HG03108 (cell line): Measurements from ENCODE around the gene RPTOR.
"Not testable (repeated sequence)": the region's sequence is repeated elsewhere in the genome, so short reads cannot be mapped to it uniquely, and the experiment has no call there.

Experiments
- ATAC-seq: cut with Tn5 transposase; IDR thresholded peaks from one replicate; pipeline ENCODE4 v1.9.1; 2021; ENCODE audit warnings: moderate library complexity; ENCODE audit not compliant: unreplicated experiment

The RPTOR gene

DNA sequence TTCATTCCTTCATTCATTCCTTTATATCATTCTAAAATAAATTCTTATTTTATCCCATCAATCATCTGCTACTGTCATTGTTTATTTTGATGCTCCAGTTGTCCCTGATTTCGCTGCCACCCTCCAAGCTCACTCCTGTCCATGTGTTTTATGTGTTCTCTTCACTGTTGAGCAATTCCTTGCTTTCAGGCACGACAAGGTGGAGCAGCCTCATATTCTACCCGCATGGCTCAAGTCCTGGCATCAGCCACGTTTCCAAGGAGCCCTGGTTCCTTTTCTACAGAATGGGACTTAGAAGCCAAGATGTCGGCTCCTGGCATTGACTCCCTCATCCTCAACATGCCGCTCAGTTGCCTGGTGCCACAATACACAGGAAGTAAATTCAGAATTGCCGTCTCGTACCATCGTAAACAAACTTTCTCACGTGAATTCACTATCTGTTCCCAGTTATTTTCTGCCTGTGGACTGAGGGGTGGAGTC lies 139.0 kb downstream of the RPTOR start:
- no peak for ATAC-seq

DNA sequence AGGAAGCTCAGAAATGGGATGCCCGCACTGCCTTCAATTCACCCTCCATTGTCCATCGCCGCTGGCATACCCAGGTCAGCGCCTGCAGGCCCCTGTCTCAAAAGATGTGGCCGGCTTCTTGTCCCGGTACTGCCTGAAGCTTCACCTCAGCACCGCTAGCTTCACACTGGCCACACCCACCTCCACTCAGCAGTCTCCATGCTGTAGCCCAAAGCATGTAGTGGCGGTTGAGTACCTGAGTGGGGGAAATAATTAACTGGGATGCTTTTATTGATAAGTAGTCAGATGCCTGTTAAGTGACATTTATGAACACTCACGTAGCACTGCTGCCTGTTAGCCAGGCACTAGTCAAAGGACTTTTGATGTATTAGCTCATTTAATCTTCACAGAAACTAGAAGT lies 143.2 kb downstream of the RPTOR start:
- no peak for ATAC-seq

DNA sequence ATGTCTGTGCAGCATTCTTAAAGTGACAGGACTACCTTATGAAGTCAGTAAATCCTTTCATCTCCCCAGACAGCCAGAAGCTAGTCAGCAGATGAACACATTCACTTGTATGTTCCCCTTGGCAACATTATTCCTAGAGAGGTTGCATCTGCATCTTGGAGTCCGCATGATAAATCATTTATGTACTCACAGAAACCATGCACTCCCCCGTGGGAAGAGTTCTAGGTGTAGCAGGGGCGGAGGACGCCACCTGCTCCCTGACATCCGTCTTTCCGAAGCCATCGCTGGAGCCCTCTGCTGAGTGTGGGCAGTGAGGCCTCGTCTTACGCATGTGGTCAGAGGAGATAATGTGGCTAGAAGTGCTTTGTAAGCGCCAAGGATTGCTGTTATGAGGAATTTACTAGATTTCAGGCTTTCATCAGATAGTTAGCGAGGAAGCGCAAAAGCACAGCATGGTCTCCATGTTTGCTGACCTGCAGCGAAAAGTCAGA lies 144.5 kb downstream of the RPTOR start:
- ATAC-seq = no peak

DNA sequence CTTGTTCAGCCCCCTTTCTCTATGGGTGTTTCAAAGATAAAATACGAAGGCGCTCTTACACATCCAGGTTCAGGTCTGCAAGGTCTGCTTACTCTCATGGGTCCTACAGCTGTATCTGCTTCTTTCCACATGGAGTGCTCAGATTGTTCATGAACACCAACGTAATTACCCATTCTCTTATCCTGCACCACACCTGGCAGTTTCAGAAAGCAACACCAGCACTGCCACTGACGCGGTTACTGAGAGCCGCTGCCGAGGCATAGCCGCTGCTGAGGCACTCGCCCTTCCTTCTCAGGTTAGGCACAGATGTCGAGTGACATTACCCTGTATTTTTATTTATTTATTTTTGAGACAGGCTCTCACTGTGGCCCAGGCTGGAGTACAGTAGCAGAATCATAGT lies 147.1 kb downstream of the RPTOR start:
- no peak for ATAC-seq

DNA sequence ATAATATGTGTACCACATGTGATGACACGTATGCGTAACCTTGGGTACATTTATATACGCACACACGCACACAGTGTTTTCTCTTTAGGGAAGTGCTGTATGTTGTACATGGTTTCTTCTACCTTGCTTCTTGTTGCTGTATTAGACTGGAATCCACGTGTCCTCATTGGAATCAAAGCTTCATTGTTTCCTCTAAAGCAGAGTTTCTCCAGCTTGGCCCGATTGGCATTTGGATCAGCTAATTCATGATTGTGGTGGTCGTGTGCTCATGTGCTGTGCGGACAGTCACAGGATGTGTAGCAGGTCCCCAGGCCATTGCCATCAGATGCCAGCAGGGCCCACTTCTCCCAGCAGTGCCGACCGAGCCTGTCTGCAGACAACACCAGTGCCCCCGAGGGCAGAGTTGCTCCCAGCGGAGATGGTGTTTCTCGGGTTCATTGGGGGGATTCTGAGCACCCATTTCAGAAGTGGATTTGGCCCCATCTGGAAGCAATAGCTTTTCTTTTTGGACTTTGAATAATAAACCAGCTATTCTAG lies 148.4 kb downstream of the RPTOR start:
- ATAC-seq = no peak

DNA sequence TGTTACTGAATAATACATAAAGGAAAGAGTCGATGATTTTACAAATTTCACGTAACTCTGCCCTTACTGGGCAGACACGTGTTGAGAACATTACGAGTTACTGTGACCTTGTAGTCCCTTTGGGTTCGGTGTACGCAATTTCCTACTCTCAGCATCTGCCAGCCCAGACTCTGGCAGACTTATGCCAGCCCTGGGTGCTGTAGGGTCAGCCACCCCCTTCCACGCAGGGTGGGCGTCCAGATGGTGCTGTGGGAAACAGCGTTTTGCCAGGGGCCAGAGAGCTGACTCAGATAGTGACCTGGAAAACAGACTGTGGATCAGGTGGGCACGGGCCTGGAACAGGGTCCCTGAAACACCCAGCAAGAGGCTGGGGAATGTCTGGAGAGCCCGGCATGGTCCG lies 148.9 kb downstream of the RPTOR start:
- ATAC-seq = no peak

DNA sequence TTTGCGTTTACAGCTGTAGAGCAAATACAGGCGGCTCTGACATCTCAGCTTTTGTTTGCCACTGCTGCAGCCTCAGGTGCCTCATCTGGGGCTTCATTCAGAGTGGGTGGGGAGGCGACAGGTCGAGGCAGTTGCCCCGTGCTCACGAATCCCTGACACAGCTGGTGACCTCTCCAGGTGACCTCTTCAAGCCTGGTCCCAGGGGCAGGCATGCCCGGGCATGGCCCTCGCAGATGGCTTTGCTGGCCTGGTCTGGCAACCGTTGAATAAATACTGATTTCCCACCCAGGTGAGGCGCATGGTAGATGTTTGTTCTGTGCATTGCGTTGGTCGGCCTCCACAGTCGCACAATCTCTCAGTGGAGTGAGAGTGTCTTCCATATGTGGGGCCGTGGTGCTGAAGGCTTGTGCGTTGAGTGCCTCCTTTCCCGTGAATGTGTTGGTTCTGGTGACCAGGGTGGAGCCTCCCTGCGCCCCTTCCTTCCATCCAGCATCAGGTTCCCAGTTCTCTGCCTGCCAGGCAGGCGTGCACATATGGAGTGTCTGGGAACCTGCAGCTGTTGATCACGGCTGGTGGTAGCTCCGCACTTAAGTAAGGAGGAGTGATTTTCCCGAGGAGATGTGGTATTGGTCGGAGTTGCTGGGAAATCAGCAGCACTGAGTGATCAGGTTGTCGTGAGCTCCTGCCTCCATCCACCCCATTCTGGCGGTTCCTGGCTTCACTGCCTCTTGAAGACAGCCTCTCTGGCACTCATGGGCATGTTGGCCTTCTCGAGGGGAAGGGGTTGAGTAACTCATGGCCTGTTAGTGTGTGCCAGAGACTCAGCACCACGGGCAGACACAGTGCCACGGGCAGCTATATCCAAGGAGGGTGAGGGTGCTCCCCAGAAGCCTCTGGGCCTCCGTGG lies 149.7 kb downstream of the RPTOR start:
- no peak for ATAC-seq

DNA sequence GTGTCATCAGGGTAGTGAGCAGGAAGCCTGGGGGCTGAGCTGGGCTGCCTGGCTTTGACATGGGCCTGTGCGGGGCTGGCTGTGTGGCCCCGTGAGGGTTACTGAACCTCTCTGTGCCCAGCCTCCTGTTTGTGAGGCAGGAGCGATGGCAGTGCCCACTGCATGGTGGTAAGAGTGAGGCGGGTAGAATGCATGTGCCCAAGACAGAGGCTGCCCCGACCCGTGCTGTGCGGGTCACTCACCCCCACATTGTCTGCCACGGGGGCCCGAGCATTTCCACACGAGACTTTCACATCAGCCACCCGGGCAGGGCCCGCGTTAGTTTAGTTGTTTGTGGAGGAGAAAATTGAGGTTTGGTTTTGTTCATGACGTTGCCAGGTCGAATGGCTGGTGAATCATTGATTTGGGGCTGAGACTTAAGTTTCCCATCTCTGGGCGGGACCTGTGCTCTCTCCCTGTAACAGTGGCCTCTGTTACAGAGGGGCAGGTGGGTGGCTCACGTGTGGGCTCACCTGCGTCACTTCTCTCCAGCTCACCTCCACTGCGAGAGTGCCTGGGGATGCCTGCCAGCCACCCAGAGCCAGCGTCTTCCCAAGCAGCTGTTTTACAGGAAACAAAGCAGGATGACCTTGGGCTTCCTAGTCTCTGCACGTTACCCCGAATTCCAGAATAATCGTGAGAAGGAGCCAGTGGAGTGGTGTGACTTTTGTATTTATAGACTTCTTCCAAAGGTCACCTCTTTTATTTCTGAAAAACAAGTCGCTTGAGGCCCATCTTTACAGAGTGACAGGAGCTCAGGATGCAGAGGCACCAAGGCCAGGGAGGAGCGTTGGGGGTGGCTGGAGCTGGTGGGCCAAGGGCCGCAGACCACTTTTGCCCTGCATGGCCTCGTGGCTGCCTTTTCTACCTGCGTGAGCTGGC lies 150.6 kb downstream of the RPTOR start:
- ATAC-seq = no peak

DNA sequence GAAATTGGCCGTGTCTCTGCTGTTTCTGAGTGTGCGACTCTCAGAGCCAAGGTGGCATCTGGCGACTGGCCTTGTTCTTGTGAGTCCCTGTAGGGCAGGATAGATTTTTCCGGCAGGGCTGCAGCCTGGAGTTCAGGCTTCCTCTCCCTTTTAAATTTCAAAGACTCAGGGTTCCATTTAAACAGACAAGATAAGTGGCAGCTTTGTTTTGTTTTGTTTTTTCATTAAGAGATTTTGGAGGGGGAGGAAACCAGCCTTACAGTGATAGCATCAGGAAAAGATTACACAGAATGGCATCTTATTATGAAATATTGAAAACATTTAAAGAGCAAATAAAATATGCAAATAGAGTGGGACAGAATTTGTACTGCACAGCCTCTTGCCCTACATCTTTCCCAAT lies 151.3 kb downstream of the RPTOR start:
- no peak for ATAC-seq

DNA sequence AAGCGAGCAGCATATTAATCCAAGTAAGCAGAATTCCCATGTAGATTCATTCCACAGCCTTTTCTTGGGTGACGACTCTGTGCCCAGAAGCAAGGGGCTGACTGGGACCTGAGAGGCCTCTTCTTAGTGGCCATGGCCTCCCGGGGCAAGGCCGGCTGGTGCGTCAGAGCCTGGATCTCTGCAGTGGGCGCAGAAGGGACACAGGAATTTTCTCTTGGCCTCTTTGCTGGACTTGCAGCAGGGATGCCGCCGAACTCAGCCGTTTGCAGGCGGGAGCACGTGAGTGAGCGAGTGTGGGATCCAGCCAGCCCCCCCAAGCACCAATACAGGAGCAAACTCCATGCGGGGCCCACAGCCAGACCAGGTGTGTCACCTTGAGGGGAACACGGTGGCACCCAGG lies 151.8 kb downstream of the RPTOR start:
- ATAC-seq = no peak

DNA sequence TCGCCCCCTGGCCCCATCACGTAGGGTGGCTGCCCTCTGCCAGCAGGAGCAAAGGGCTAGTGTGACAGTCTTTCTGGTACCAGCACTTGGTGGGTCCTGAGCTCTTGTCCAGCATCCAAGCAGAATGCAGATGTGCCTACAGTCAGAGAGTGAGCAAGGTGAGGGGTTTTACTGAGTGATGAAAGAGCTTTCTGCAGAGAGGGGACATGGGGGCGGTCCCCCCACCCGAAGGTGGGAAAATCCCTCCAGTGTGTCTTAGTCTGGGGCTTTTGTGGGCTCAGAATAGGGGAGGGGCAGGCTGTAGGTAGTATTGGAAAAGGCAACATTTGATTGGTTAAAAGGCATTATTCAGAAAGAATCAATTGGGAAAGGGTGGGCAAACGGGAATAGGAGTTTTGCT lies 152.3 kb downstream of the RPTOR start:
- ATAC-seq = no peak

DNA sequence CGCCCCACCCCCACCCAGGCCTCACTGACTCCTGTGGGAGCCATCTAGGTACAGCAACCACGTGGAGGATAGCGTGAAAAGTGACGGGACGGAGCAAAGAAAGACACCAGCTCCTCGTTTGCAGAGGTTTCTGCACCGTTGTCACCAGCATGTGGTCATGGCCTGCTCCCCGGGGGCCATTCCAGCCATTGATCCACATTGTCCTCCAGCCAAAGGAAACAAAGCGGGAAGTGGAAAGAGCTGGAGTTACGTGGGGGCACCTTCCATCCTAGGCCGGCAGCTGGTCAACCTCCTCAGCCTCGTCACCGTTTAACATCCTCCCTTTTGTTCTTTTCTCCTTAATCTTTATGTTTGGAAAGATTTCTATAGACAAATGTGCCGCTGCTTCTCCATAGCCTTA lies 153.7 kb downstream of the RPTOR start:
- ATAC-seq = no peak

DNA sequence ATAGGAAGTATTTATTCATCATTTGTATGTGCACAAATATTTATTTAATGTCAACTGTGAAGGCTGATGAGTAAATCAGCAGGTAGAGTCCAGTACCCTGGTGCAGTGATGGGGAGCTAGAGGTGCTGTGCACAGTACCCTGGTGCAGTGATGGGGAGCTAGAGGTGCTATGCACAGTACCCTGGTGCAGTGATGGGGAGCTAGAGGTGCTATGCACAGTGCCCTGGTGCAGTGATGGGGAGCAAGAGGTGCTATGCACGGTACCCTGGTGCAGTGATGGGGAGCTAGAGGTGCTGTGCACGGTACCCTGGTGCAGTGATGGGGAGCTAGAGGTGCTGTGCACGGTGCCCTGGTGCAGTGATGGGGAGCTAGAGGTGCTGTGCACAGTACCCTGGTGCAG lies 154.6 kb downstream of the RPTOR start:
- ATAC-seq = not testable (repeated sequence)

DNA sequence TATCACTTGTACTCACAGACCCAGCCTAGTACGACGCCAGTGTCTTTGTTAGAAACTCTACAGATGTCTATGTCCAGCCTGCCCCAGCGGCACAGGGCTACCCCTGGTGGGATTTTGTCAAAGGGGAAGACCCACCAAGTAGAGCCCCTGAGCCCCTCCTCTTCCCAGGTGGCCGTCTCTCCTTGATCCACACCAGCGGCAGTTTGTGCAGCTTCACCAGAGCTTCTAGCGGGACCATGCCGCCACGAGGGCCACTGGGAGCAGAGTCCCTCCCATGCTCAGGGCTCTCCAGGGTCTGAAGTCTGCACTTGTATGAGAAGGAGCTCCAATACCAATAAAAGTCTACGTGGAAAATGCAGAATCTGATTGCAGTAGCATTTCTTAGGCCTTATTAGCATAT lies 157.1 kb downstream of the RPTOR start:
- no peak for ATAC-seq

DNA sequence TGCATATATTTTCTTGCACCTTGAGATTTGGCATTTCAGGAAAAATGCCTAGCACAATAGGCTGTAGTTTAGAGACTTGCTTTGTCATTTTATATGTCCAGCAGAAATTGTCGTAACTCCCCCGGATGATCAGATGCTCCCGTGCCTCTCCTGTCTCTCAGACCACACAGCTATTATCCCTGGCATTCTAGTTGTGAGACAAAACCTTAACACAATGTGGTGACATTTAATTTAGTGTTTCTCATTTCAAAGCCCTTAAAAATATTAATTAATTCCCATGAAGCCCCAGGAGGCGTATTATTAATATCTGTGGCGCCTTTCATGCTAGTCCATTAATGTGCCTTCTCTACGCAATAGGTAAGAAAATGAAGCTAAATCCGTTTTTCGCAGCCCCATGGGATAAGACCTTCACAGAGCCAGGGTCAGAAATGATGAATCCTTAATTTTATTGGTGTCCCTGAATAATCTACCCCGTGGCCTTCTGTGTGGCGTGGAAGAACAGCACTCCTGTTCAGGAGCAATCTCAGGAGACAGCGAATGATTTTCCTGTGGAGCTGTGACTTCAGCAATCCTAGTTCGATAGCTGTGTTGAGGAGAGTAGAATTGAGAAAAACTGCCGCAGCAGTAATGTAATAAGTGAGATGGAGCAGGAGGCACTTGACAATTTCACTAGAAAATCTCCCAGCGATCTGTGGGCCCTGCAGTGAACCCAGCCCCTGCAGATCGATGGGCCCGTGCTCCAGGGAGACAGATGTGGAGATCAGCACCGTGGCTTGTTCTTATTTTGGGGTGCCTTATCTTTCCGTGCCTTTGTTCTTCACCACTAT lies 157.9 kb downstream of the RPTOR start:
- no peak for ATAC-seq

DNA sequence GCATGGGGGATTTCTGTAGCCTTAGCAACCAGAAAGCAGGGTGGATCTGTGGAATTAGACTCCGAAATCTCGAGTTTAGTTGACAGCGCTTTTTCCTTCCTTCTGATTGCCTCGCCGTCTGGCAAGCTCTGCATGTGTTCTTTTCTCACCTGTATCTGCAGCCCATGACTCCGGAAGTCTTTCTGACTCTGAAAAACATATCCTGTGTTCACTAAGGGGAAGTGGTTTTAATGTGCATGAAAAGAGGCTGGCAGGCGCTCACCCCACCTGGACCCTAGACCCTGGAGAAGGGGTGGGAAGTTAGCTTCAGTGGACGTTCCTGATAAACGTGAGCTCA lies 158.5 kb downstream of the RPTOR start:
- no peak for ATAC-seq

DNA sequence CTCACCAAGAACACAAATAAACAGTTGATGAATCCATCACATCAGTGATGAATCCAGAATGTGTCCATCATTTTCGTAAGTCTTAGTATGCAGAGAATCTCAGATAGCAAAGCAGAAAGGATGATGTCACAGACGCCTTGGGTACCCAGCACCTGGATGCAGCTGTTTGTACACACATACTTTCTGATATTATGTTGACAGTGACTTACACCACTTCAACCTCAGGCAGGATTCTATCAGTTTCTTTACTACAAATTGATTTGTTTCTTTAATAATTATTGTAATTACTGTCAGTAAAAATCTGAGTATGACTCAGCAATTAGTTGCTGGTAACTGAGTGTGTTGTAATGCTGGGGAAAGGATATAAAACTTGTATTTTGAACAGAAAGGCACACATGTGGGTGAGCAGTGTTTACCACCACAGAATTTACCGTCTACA lies 159.8 kb downstream of the RPTOR start:
- ATAC-seq = no peak

DNA sequence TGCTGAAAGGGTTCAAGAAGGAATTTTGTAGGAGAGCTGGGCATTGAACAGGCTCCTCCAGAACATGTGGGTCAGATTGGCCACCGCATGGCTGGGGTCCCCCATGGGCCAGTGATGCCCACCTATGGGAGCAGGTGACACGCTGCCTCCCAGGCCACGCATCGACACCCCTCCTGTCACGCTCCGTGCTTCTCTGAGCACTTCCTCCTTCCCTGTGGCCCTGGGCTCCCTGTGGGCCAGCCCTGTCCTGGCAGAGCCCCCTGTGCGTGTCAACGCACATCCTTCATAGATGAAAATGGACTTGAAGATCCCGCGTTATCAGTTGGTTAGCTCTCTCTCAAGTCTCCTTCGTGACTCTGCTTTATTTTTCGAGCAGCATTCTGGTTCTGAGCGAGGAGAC lies 160.3 kb downstream of the RPTOR start:
- no peak for ATAC-seq

DNA sequence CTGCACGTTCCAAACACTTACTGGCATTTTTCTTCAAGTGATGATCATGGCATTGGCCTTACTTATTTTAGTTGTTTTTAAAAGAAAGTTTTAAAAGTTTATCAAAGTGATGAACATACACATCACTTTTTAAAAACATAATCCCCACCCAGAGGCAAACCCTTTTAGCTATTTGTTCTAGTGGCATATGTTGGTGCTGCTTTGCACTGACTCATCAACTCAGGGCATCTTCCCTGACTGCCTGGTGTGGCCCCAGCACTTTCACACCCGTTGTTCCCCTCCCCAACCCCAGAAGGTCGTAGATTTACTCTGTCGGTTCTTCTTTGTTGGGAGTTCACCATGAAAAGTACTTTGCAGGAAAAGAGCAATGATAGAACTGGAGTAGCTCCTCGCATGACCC lies 161.3 kb downstream of the RPTOR start:
- ATAC-seq = no peak

DNA sequence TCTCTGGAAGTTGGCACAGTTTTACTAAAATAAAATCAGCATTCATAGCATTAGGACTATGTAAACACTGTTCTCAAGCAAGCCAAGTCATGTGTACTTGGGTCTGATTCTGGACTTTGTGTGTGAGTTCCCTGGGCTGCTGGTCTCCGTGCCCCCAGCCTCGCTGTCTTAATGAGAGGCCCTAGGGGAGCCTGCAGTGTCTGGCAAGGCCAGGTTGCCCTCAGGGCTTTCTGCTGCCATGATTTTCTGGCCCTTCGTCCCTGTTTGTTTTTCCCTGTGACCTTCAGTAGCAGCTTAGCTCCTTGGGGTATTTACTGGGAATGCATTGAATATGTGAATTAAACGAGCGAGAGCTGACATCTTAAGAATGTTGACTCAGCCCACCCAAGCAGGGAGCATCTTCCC lies 161.8 kb downstream of the RPTOR start:
- ATAC-seq = no peak

DNA sequence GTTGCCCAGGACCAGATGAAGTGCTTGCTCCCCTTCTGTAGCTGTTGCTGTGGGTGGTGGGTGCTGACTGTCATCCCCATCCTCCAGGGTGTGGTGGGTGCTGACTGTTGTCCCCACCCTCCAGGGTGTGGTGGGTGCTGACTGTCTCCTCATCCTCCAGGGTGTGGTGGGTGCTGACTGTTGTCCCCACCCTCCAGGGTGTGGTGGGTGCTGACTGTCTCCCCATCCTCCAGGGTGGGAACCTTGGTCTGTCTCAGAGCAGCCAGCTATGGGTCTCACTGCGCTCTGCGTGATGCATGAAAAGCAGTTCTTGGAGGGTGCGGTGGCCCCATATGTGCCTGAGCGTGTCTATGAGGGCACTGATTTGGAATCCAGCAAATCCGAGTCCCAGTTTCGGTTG lies 163.8 kb downstream of the RPTOR start:
- ATAC-seq = no peak
